Measurements from ENCODE around the gene PRKX. TPM values are rescaled to one million over a fixed set of nuclear protein-coding genes. Genes with fewer than 3 reads are reported as not detected.
"Not testable (repeated sequence)": the region's sequence is repeated elsewhere in the genome, so short reads cannot be mapped to it uniquely, and the experiment has no call there.

Gene PRKX
- total RNA-seq, 1 donor from 2014 or later: 27.3 TPM

DNA sequence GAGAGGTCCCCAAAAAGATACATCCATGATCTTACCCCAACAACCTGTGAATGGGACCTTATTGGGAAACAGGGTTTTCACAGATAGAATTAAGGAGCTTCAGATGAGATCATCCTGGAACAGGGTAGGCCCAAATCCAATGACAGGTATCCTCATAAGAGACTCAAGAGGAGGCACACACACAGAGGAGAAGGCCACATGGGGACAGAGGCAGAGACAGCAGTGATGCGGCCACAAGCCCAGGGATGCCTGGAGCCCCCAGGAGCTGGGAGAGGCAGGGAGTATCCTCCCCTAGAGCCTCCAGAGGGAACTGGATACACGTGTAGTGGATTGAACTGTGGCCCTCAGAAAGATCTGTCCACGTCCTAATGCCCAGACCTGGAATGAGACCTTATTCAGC, 82.3 kb downstream of the PRKX start:
- intact Hi-C loops (cut with DNase I): no loop called here
- ATAC-seq: no peak
- Histone ChIP-seq H3K36me3 (peaks cover 7% of the 10 kb centered on the region), H3K27me3 (ENCODE audit: low read depth) (no peaks in the 10 kb centered on the region), H3K4me1 (no peaks in the 10 kb centered on the region), H3K27ac (no peak overlapping the region), H3K9me3 (no peaks in the 10 kb centered on the region), H3K4me3 (no peak overlapping the region)
- no peak for DNase-seq
- TF ChIP-seq, protein P1, sequence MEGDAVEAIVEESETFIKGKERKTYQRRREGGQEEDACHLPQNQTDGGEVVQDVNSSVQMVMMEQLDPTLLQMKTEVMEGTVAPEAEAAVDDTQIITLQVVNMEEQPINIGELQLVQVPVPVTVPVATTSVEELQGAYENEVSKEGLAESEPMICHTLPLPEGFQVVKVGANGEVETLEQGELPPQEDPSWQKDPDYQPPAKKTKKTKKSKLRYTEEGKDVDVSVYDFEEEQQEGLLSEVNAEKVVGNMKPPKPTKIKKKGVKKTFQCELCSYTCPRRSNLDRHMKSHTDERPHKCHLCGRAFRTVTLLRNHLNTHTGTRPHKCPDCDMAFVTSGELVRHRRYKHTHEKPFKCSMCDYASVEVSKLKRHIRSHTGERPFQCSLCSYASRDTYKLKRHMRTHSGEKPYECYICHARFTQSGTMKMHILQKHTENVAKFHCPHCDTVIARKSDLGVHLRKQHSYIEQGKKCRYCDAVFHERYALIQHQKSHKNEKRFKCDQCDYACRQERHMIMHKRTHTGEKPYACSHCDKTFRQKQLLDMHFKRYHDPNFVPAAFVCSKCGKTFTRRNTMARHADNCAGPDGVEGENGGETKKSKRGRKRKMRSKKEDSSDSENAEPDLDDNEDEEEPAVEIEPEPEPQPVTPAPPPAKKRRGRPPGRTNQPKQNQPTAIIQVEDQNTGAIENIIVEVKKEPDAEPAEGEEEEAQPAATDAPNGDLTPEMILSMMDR (IDR thresholded peaks at IDR 0.05): no peak

DNA sequence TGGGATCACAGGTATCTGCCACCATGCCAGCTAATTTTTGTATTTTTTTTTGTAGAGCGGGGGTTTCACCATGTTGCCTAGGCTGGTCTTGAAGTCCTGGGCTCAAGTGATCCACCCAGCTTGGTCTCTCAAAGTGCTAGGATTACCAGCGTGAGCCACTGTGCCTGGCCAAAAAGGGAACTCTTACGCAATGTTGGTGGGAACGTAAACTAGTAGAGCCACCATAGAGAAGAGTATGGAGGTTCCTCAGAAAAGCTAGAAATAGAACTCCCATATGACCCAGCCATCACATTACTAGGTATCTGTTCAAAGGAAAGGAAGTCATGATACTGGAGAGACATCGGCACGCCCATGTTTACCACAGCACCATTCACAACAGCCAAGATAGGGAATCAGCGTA, 85.9 kb downstream of the PRKX start:
- H3K36me3 ChIP-seq: peaks cover 7% of the 10 kb centered on the region
- intact Hi-C loops (cut with DNase I): no loop called here
- no peak overlapping the region for H3K27ac ChIP-seq
- no peak overlapping the region for H3K4me3 ChIP-seq
- no peaks in the 10 kb centered on the region for H3K9me3 ChIP-seq
- TF ChIP-seq, protein P1 (IDR thresholded peaks at IDR 0.05): no peak
- no peak for ATAC-seq
- DNase-seq: no peak
- H3K27me3 ChIP-seq (ENCODE audit: low read depth): no peaks in the 10 kb centered on the region
- H3K4me1 ChIP-seq: no peaks in the 10 kb centered on the region

DNA sequence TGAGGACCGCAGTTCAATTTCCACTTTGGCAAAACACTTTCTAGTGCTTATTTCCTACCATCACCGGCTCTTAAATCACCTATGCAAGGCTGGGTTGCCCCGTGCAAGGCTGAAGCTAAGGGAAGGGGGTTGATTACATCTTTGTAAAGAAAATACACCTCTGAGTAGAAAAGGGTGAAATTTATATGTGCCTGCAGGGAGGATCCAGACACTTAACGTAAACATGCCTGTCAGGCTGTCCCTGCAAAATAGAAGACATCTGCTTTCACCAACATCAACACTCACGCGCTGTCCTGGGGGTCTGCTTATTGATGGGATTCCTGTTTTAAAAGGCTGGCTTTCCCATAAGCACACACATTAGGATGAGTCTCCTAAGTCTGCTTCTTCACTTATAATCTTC, 92.0 kb downstream of the PRKX start:
- DNase-seq: no peak
- no peak for ATAC-seq
- intact Hi-C loops (cut with DNase I): no loop called here

DNA sequence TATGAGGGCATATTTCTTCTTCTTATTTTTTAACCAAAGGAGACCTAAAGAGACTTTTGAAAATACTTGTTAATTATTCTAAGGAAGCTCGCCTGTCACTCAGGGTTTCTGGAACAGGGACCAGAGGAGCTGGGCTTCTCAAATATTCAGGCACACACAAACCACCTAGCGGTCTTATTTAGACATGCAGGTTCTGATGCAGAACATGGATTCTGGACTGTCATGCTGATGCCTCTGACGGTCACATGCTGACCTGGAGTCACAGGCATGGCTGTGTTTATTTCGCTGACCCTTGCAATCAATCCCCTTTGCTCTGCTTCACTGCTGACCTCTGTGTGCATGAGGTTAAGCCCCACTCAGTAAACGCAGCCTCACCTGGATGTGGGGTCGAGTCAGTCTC, 101.7 kb downstream of the PRKX start:
- intact Hi-C loops (cut with DNase I); H3K27ac ChIP-seq; H3K36me3 ChIP-seq; ATAC-seq; H3K9me3 ChIP-seq; H3K27me3 ChIP-seq (ENCODE audit: low read depth); H3K4me1 ChIP-seq; H3K4me3 ChIP-seq; DNase-seq: not testable (repeated sequence)

More for the DNA sequence above, 92.0 kb downstream of the PRKX start:
- H3K4me1 ChIP-seq: no peaks in the 10 kb centered on the region
- no peaks in the 10 kb centered on the region for H3K27me3 ChIP-seq (ENCODE audit: low read depth)
- TF ChIP-seq, protein P1 (IDR thresholded peaks at IDR 0.05): no peak
- no peak overlapping the region for H3K27ac ChIP-seq
- H3K36me3 ChIP-seq: peaks cover 12% of the 10 kb centered on the region
- H3K4me3 ChIP-seq: no peak overlapping the region
- H3K9me3 ChIP-seq: no peaks in the 10 kb centered on the region

DNA sequence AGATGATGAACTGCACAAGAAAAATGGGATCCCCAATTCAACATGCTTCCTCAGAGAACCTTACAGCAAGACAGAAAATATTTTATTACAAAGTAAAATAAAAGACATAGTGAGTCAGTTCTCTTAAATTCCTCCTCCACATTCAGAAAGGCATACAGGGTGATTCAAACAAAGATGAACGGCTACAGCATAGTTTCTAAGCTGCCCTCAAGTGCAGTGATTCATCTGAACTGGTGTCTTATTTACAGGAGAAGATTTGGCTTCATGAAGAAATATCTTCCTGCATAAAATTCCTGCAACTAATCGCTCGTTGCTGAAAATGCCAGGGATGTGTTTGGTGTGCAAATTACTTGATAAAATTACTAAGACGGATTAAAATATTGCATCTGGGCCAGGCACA, 103.6 kb downstream of the PRKX start:
- Histone ChIP-seq H3K4me1 (no peaks in the 10 kb centered on the region), H3K36me3 (no peaks in the 10 kb centered on the region), H3K27me3 (ENCODE audit: low read depth) (no peaks in the 10 kb centered on the region), H3K4me3 (no peak overlapping the region), H3K27ac (no peak overlapping the region), H3K9me3 (no peaks in the 10 kb centered on the region)
- no peak for ATAC-seq
- TF ChIP-seq, protein P1 (IDR thresholded peaks at IDR 0.05): no peak
- DNase-seq: no peak
- intact Hi-C loops (cut with DNase I): no loop called here

DNA sequence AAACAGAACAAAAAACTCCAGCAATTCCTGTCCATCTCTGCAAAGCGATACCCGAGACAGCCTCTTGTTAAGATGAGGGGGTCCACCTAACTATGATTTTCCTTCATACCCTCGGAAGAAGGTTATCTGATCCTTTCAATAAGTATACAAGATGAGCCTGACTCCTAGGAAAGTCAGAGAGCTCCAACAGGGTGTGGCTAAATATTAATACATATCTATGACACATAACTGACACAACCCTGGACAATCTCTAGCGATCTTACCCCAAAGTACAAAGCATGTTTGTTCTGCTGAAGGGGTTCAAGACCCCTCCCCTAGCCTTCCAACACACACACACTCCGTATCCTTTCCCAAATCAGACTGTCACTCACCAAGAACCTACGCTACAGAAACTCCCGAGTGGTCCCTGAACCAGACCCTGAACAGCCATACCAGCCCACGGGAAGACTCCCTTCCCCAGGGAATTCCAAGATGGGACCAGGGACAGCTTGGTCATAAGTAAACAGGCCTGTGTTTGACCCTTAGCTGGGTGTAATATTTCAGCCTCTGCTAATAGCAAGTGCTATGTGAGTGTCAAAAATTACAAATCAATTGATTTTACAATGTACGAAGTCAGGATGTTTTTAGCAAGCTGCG, 110.3 kb downstream of the PRKX start:
- H3K4me1 ChIP-seq: no peaks in the 10 kb centered on the region
- no peak overlapping the region for H3K4me3 ChIP-seq
- TF ChIP-seq, protein P1 (IDR thresholded peaks at IDR 0.05): no peak
- no peak for DNase-seq
- no peaks in the 10 kb centered on the region for H3K27me3 ChIP-seq (ENCODE audit: low read depth)
- no peak for ATAC-seq
- no peaks in the 10 kb centered on the region for H3K9me3 ChIP-seq
- intact Hi-C loops (cut with DNase I): no loop called here
- no peaks in the 10 kb centered on the region for H3K36me3 ChIP-seq
- H3K27ac ChIP-seq: no peak overlapping the region
